T-helper 17 cell (primary cell): ENCODE measurements around the gene SCUBE3. TPM values are rescaled to one million over a fixed set of nuclear protein-coding genes. Genes with fewer than 3 reads are reported as not detected.

Source experiments
- ATAC-seq: fragments of 150-1000 bp; cut with Tn5 transposase; 2 replicates; pipeline ENCODE4 v1.10.0; 2021; ENCODE audit warnings: mild to moderate bottlenecking, moderate library complexity
- DNase-seq, 3 donors: peaks; one replicate each; pipeline versions ENCODE4 v3.0.0 to v3.0.0-alpha.2; 2020 to 2021
- H3K9me3 ChIP-seq: one replicate; pipeline ENCODE4 v1.7.0; 2013; ENCODE audit warnings: low read length, mild to moderate bottlenecking; ENCODE audit not compliant: control insufficient read depth, poor library complexity, severe bottlenecking
- H3K27ac Mint-ChIP-seq: one replicate; pipeline ENCODE4 v1.8.0; 2022; ENCODE audit warnings: mild to moderate bottlenecking, moderate library complexity, mixed read lengths
- H3K27me3 Mint-ChIP-seq: one replicate; pipeline ENCODE4 v1.8.0; 2022; ENCODE audit warnings: mixed read lengths
- H3K36me3 Mint-ChIP-seq: one replicate; pipeline ENCODE4 v1.8.0; 2022; ENCODE audit warnings: low read depth, mixed read lengths
- H3K4me1 Mint-ChIP-seq: one replicate; pipeline ENCODE4 v1.8.0; 2022; ENCODE audit warnings: mild to moderate bottlenecking, mixed read lengths
- H3K4me3 Mint-ChIP-seq: one replicate; pipeline ENCODE4 v1.8.0; 2022; ENCODE audit warnings: mild to moderate bottlenecking, moderate library complexity, mixed read lengths
- total RNA-seq, 4 donors: library from RNA in 2 of 4; stranded (reverse) in 2 of 4; gene quantifications; one replicate each; pipeline ENCODE4 v1.2.3 and lab custom pipeline; 2022 to 2026

The SCUBE3 gene
- total RNA-seq, 2 donors from 2014 or later = not detected

GRCh38 chr6:35206346-35206745 lies 7.4 kb upstream of the SCUBE3 start:
- DNase-seq = no peak
- H3K4me1 Mint-ChIP-seq = peaks cover 15% of the 10 kb centered on the region
- ATAC-seq = no peak
- peaks cover 14% of the 10 kb centered on the region for H3K36me3 Mint-ChIP-seq
- no peak overlapping the region for H3K4me3 Mint-ChIP-seq
- H3K9me3 ChIP-seq = no peaks in the 10 kb centered on the region
- peaks cover 84% of the 10 kb centered on the region for H3K27me3 Mint-ChIP-seq
- H3K27ac Mint-ChIP-seq = no peak overlapping the region

- Mint-ChIP-seq H3K4me3 (no peak overlapping the region), H3K36me3 (peaks cover 15% of the 10 kb centered on the region), H3K4me1 (peaks cover 19% of the 10 kb centered on the region), H3K27me3 (peaks cover 85% of the 10 kb centered on the region), H3K27ac (no peak overlapping the region)
- no peaks in the 10 kb centered on the region for H3K9me3 ChIP-seq
- ATAC-seq (no peak), DNase-seq (no peak)
Observed at GRCh38 chr6:35208419-35208818, 5.3 kb upstream of the SCUBE3 start.

- Mint-ChIP-seq H3K27ac (no peak overlapping the region), H3K4me1 (peaks cover 19% of the 10 kb centered on the region), H3K4me3 (no peak overlapping the region), H3K36me3 (peaks cover 15% of the 10 kb centered on the region), H3K27me3 (peaks cover 80% of the 10 kb centered on the region)
- ATAC-seq (no peak), DNase-seq (no peak)
- no peaks in the 10 kb centered on the region for H3K9me3 ChIP-seq
Observed at GRCh38 chr6:35209081-35209480, 4.7 kb upstream of the SCUBE3 start.

GRCh38 chr6:35209622-35210247 lies 4.0 kb upstream of the SCUBE3 start:
- Mint-ChIP-seq H3K27me3 (peaks cover 73% of the 10 kb centered on the region), H3K36me3 (peaks cover 15% of the 10 kb centered on the region), H3K4me1 (peaks cover 17% of the 10 kb centered on the region), H3K4me3 (no peak overlapping the region), H3K27ac (no peak overlapping the region)
- no peaks in the 10 kb centered on the region for H3K9me3 ChIP-seq
- no peak for DNase-seq
- no peak for ATAC-seq

- DNase-seq = no peak
- ATAC-seq = no peak
- peak overlapping the region; percentile 83 for H3K4me3 Mint-ChIP-seq
- H3K27ac Mint-ChIP-seq = no peak overlapping the region
- peaks cover 71% of the 10 kb centered on the region for H3K27me3 Mint-ChIP-seq
- no peaks in the 10 kb centered on the region for H3K9me3 ChIP-seq
- peaks cover 15% of the 10 kb centered on the region for H3K4me1 Mint-ChIP-seq
- H3K36me3 Mint-ChIP-seq = peaks cover 15% of the 10 kb centered on the region
Observed at GRCh38 chr6:35213298-35213791, 411 bp upstream of the SCUBE3 start.

- peak overlapping the region; percentile 43 for H3K4me3 Mint-ChIP-seq
- peaks cover 10% of the 10 kb centered on the region for H3K36me3 Mint-ChIP-seq
- H3K9me3 ChIP-seq = no peaks in the 10 kb centered on the region
- ATAC-seq = no peak
- H3K4me1 Mint-ChIP-seq = peaks cover 8% of the 10 kb centered on the region
- H3K27ac Mint-ChIP-seq = no peak overlapping the region
- H3K27me3 Mint-ChIP-seq = peaks cover 76% of the 10 kb centered on the region
- DNase-seq = no peak
Observed at GRCh38 chr6:35214869-35215664, 1.3 kb downstream of the SCUBE3 start.

GRCh38 chr6:35215665-35216411 lies 2.1 kb downstream of the SCUBE3 start:
- peak overlapping the region; percentile 55 for H3K4me3 Mint-ChIP-seq
- H3K27me3 Mint-ChIP-seq = peaks cover 80% of the 10 kb centered on the region
- peaks cover 8% of the 10 kb centered on the region for H3K4me1 Mint-ChIP-seq
- H3K27ac Mint-ChIP-seq = no peak overlapping the region
- H3K9me3 ChIP-seq = no peaks in the 10 kb centered on the region
- DNase-seq (no peak), ATAC-seq (no peak)
- H3K36me3 Mint-ChIP-seq = peaks cover 10% of the 10 kb centered on the region

- DNase-seq (no peak), ATAC-seq (no peak)
- H3K4me3 Mint-ChIP-seq = no peak overlapping the region
- peaks cover 10% of the 10 kb centered on the region for H3K36me3 Mint-ChIP-seq
- no peaks in the 10 kb centered on the region for H3K9me3 ChIP-seq
- H3K4me1 Mint-ChIP-seq = peaks cover 8% of the 10 kb centered on the region
- H3K27me3 Mint-ChIP-seq = peaks cover 80% of the 10 kb centered on the region
- no peak overlapping the region for H3K27ac Mint-ChIP-seq
Observed at GRCh38 chr6:35216412-35216732, 2.6 kb downstream of the SCUBE3 start.

- peaks cover 79% of the 10 kb centered on the region for H3K27me3 Mint-ChIP-seq
- no peaks in the 10 kb centered on the region for H3K9me3 ChIP-seq
- peak overlapping the region; percentile 71 for H3K27ac Mint-ChIP-seq
- peaks cover 10% of the 10 kb centered on the region for H3K36me3 Mint-ChIP-seq
- no peak for ATAC-seq
- peaks cover 8% of the 10 kb centered on the region for H3K4me1 Mint-ChIP-seq
- no peak for DNase-seq
- no peak overlapping the region for H3K4me3 Mint-ChIP-seq
Observed at GRCh38 chr6:35216851-35217811, 3.4 kb downstream of the SCUBE3 start.

GRCh38 chr6:35218021-35218420 lies 4.3 kb downstream of the SCUBE3 start:
- H3K4me1 Mint-ChIP-seq = peaks cover 6% of the 10 kb centered on the region
- H3K27ac Mint-ChIP-seq = peak overlapping the region; percentile 71
- DNase-seq (no peak), ATAC-seq (no peak)
- peaks cover 70% of the 10 kb centered on the region for H3K27me3 Mint-ChIP-seq
- H3K9me3 ChIP-seq = no peaks in the 10 kb centered on the region
- peaks cover 9% of the 10 kb centered on the region for H3K36me3 Mint-ChIP-seq
- H3K4me3 Mint-ChIP-seq = no peak overlapping the region

GRCh38 chr6:35218456-35218855 lies 4.7 kb downstream of the SCUBE3 start:
- Mint-ChIP-seq H3K27me3 (peaks cover 68% of the 10 kb centered on the region), H3K4me1 (peaks cover 4% of the 10 kb centered on the region), H3K4me3 (no peak overlapping the region), H3K36me3 (peaks cover 8% of the 10 kb centered on the region), H3K27ac (no peak overlapping the region)
- DNase-seq (no peak), ATAC-seq (no peak)
- no peaks in the 10 kb centered on the region for H3K9me3 ChIP-seq

GRCh38 chr6:35219683-35220326 lies 6.0 kb downstream of the SCUBE3 start:
- DNase-seq (no peak), ATAC-seq (no peak)
- H3K4me1 Mint-ChIP-seq = peaks cover 4% of the 10 kb centered on the region
- H3K36me3 Mint-ChIP-seq = peaks cover 15% of the 10 kb centered on the region
- no peak overlapping the region for H3K27ac Mint-ChIP-seq
- no peak overlapping the region for H3K4me3 Mint-ChIP-seq
- H3K9me3 ChIP-seq = no peaks in the 10 kb centered on the region
- H3K27me3 Mint-ChIP-seq = peaks cover 75% of the 10 kb centered on the region
